PC-3 (cell line): ENCODE measurements around the gene SCMH1.

Experiments
- CTCF ChIP-seq: fragments of 300-600 bp; sonication (generic); conservative IDR thresholded peaks from 2 replicates; pipeline ENCODE4 v1.5.1; 2017; ENCODE audit warnings: antibody characterized with exemption, low read depth, mild to moderate bottlenecking, low read length
- EZH2 ChIP-seq: fragments of 300-600 bp; sonication (generic); IDR thresholded peaks from one replicate; pipeline ENCODE4 v1.6.1; 2017; ENCODE audit warnings: antibody characterized with exemption, mild to moderate bottlenecking, low read length; ENCODE audit not compliant: unreplicated experiment
- EZH2phosphoT487 ChIP-seq: fragments of 300-600 bp; sonication (generic); IDR thresholded peaks from 2 replicates; pipeline ENCODE4 v1.6.1; 2018; ENCODE audit warnings: mild to moderate bottlenecking, antibody characterized with exemption, low read length, borderline replicate concordance

DNA sequence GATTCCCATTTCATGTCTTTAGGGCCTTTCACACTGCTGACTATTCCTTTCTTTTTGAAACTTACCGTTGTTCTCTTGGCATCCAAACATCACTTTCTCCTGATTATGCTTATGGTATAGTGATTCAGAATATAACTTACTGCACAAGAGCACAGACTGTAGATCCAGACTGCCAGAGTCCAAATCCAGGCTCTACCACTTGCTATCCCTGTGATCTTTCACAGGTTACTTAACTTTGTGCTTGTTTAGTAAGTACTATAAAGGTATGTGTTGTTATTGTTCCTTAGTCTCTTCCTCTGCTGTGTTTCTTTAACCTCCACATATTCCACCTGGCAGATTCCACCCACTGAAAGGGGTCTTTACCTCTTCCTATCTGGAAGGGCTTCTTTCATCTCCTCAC is 8.4 kb downstream of the SCMH1 start:
- TF ChIP-seq CTCF: no peak
- no peak for TF ChIP-seq EZH2
- TF ChIP-seq EZH2phosphoT487: no peak
